HCT116 (cell line): ENCODE data around the gene RAB31. TPM values are rescaled to one million over a fixed set of nuclear protein-coding genes. Genes with fewer than 3 reads are reported as not detected.

Experiments used
- ATAC-seq: fragments of 200-7000 bp; cut with Tn5 transposase; 2 replicates; pipeline ENCODE4 v1.9.1; 2020; ENCODE audit warnings: mild to moderate bottlenecking, moderate library complexity
- BruUV-seq: library from RNA; stranded (reverse); fragments of 400-500 nt; replicated peaks from 2 replicates; lab custom pipeline; 2021; lab: Mats Ljungman, UMichigan
- CTCF ChIA-PET: fragments of 300-600 bp; sonication (Branson Sonifier 250); formaldehyde crosslinking; loops from one replicate; lab custom pipeline; 2021; ENCODE audit warnings: antibody characterized with exemption; lab: Charles Lee
- POLR2A ChIA-PET: fragments of 300-600, 350-600 bp; sonication (Branson Sonifier 250); formaldehyde crosslinking; loops from one replicate; lab custom pipeline; 2021; ENCODE audit warnings: antibody characterized with exemption; lab: Charles Lee
- RAD21 ChIA-PET, 2 experiments: fragments of 300-600 bp; sonication (Branson Sonifier 250); formaldehyde crosslinking; loops; one replicate each; lab custom pipeline; 2023; ENCODE audit warnings: low total read pairs in 2 of 2; ENCODE audit not compliant: uncharacterized antibody in 2 of 2, unreplicated experiment in 2 of 2, low non-redundant PET in 1 of 2; lab: Charles Lee
- DNase-seq: peaks from one replicate; pipeline ENCODE4 v3.0.0-alpha.2; 2010; ENCODE audit warnings: low read depth, low spot score
- H2AFZ ChIP-seq: fragments of 200-600 bp; shearing (Covaris generic), sonication (generic); 2 replicates; pipeline ENCODE4 v1.6.1; 2017; ENCODE audit warnings: low read depth, mixed run types, mixed read lengths, antibody characterized with exemption, low read length; ENCODE audit not compliant: poor library complexity, severe bottlenecking
- H3K27ac ChIP-seq: 2 replicates; pipeline ENCODE4 v1.5.1; 2012; ENCODE audit warnings: low read depth, low read length
- H3K27me3 ChIP-seq: fragments of 200-600 bp; sonication (generic); 2 replicates; pipeline ENCODE4 v1.6.1; 2016; ENCODE audit warnings: mixed run types, low read length, mixed read lengths; ENCODE audit not compliant: insufficient read depth
- H3K36me3 ChIP-seq, 2 experiments: fragments of 200-500 bp in 1 of 2; fragments of 200-600 bp in 1 of 2; sonication (Bioruptor generic) in 1 of 2; sonication (generic) in 1 of 2; 2 replicates each; pipeline versions ENCODE4 v1.5.1 to v1.6.1; 2014 to 2016; ENCODE audit warnings: low read length in 2 of 2, inconsistent platforms in 1 of 2, mixed read lengths in 1 of 2, mixed run types in 1 of 2; ENCODE audit not compliant: insufficient read depth in 2 of 2, control insufficient read depth in 1 of 2
- H3K4me1 ChIP-seq, 2 experiments: fragments of 200-600 bp in 1 of 2; sonication (generic) in 1 of 2; 2 replicates each; pipeline versions ENCODE4 v1.5.1 to v1.6.1; 2012 to 2017; ENCODE audit warnings: low read length in 2 of 2, inconsistent platforms in 1 of 2, mild to moderate bottlenecking in 1 of 2, mixed read lengths in 1 of 2, mixed run types in 1 of 2, moderate library complexity in 1 of 2; ENCODE audit not compliant: insufficient read depth in 2 of 2, control insufficient read depth in 1 of 2
- H3K4me2 ChIP-seq: fragments of 200-600 bp; sonication (generic); 2 replicates; pipeline ENCODE4 v1.6.1; 2017; ENCODE audit warnings: mixed run types, low read length, mixed read lengths
- H3K4me3 ChIP-seq, 2 experiments: fragments of 200-600 bp in 1 of 2; sonication (generic) in 1 of 2; replicated peaks in 1 of 2; 2 replicates each; pipeline ENCODE4 v1.5.1; 2011 to 2016; ENCODE audit warnings: low read length in 2 of 2, control low read depth in 1 of 2, low read depth in 1 of 2, mild to moderate bottlenecking in 1 of 2, mixed read lengths in 1 of 2, mixed run types in 1 of 2
- H3K79me2 ChIP-seq: fragments of 200-600 bp; sonication (generic); 2 replicates; pipeline ENCODE4 v1.6.1; 2017; ENCODE audit warnings: mild to moderate bottlenecking, mixed run types, low read length, moderate library complexity, mixed read lengths; ENCODE audit not compliant: insufficient read depth
- H3K9ac ChIP-seq: fragments of 200-600 bp; sonication (generic); 2 replicates; pipeline ENCODE4 v1.6.1; 2016; ENCODE audit warnings: low read length, mixed read lengths
- H3K9me2 ChIP-seq: fragments of 200-600 bp; sonication (generic), shearing (Covaris generic); 2 replicates; pipeline ENCODE4 v1.6.1; 2017; ENCODE audit warnings: mixed run types, mild to moderate bottlenecking, moderate library complexity; ENCODE audit not compliant: insufficient read depth
- H3K9me3 ChIP-seq, 2 experiments: fragments of 200-500 bp in 1 of 2; fragments of 200-600 bp in 1 of 2; sonication (Bioruptor generic) in 1 of 2; sonication (generic) in 1 of 2; 2 replicates each; pipeline ENCODE4 v1.6.1; 2014 to 2017; ENCODE audit warnings: low read length in 2 of 2, mixed read lengths in 2 of 2, inconsistent platforms in 1 of 2, low read depth in 1 of 2, mild to moderate bottlenecking in 1 of 2, mixed run types in 1 of 2, moderate library complexity in 1 of 2; ENCODE audit not compliant: control insufficient read depth in 1 of 2, insufficient read depth in 1 of 2
- H4K20me1 ChIP-seq: fragments of 200-600 bp; sonication (generic), shearing (Covaris generic); 2 replicates; pipeline ENCODE4 v1.6.1; 2017; ENCODE audit warnings: mixed run types, mild to moderate bottlenecking, moderate library complexity; ENCODE audit not compliant: insufficient read depth
- ELF1 ChIP-seq: IDR thresholded peaks from 2 replicates; pipeline ENCODE4 v1.6.1; 2012; ENCODE audit warnings: low read depth, borderline replicate concordance
- EZH2 ChIP-seq: fragments of 200-600 bp; sonication (generic); IDR thresholded peaks from 2 replicates; pipeline ENCODE4 v1.6.1; 2017; ENCODE audit warnings: antibody characterized with exemption, mixed run types
- JUND ChIP-seq: IDR thresholded peaks from 2 replicates; pipeline ENCODE4 v1.6.1; 2012
- POLR2A ChIP-seq: IDR thresholded peaks from 2 replicates; pipeline ENCODE4 v1.7.0; 2011; ENCODE audit warnings: borderline replicate concordance; ENCODE audit not compliant: insufficient read depth, insufficient read length; ENCODE audit errors: extremely low read depth
- POLR2AphosphoS5 ChIP-seq: IDR thresholded peaks from 2 replicates; pipeline ENCODE4 v1.6.1; 2011; ENCODE audit warnings: mild to moderate bottlenecking, low read depth, low read length, moderate library complexity
- RAD21 ChIP-seq: IDR thresholded peaks from 2 replicates; pipeline ENCODE4 v1.6.1; 2012; ENCODE audit warnings: low read depth, mild to moderate bottlenecking
- REST ChIP-seq: IDR thresholded peaks from 2 replicates; pipeline ENCODE4 v1.6.1; 2012; ENCODE audit warnings: low read depth
- SIN3A ChIP-seq: IDR thresholded peaks from 2 replicates; pipeline ENCODE4 v1.6.1; 2012; ENCODE audit warnings: low read depth
- SP1 ChIP-seq: IDR thresholded peaks from 2 replicates; pipeline ENCODE4 v1.6.1; 2012; ENCODE audit warnings: low read depth
- ZBTB33 ChIP-seq: IDR thresholded peaks from 2 replicates; pipeline ENCODE4 v1.6.1; 2011; ENCODE audit warnings: mild to moderate bottlenecking, low read length, moderate library complexity; ENCODE audit not compliant: insufficient replicate concordance; ENCODE audit errors: extremely low read depth
- ZFX ChIP-seq: fragments of 450-650 bp; IDR thresholded peaks from 2 replicates; pipeline ENCODE4 v1.6.1; 2017
- ZNF274 ChIP-seq: fragments of 200-500 bp; sonication (Bioruptor generic); IDR thresholded peaks from 2 replicates; pipeline ENCODE4 v1.6.1; 2014; ENCODE audit warnings: mild to moderate bottlenecking, low read depth, low read length, inconsistent platforms
- intact Hi-C: fragments of 100-400 bp; cut with micrococcal nuclease; formaldehyde crosslinking; loops from 2 replicates; pipeline ENCODE4 v1.10.0; 2022
- total RNA-seq: library from RNA; stranded (reverse); gene quantifications from one replicate; pipeline ENCODE4 v1.2.1, GENCODE V29; 2021; ENCODE audit not compliant: unreplicated experiment
- TF ChIP-seq, protein P1 (sequence below): IDR thresholded peaks from 2 replicates; pipeline ENCODE4 v1.6.1; 2012

Gene RAB31
- total RNA-seq, 1 experiment from 2014 or later = 46.9 TPM

DNA sequence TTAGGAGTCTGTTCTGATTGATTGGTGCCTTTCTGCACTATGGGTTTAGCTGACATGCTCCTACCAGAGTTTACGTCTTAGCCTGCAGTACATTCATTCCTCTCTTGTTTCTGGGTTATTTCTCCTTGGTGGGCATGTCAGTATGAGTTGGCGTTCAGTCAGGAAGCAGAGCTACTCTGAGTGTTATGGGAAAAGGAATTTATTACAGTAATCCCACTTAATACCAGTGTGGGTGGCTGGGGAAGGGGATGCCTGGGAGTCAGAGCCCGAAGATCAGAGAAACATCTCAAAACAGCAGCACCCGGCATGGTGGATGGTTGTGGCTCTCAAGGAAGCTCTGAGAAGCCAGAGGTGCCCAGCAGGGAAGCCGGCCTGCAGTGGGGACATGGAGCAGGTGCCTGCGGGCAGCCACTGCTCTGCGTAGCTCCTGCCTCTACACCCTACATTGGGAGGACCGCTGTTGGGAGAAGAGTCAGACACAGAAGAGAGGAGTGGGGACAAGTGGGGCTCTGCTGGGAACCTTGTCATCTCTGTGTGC, 48.9 kb downstream of the RAB31 start:
- DNase-seq (no peak), ATAC-seq (no peak)
- H2AFZ ChIP-seq = no peak overlapping the region
- H3K27me3 ChIP-seq = no peaks in the 10 kb centered on the region
- no peaks in the 10 kb centered on the region for H3K79me2 ChIP-seq
- no peaks in the 10 kb centered on the region for H3K9me3 ChIP-seq
- no peak overlapping the region for H3K27ac ChIP-seq
- no peak overlapping the region for H3K9ac ChIP-seq
- H3K36me3 ChIP-seq = no peaks in the 10 kb centered on the region
- CTCF ChIA-PET = no interaction called here
- RAD21 ChIA-PET = no interaction called here
- peaks cover 2 to 11% of the 10 kb centered on the region in 2 experiments; a peak in 1 of 4 replicates for H3K4me1 ChIP-seq
- no peak overlapping the region for H3K4me2 ChIP-seq
- H3K9me2 ChIP-seq = 0 out of 2 replicates have a peak, but pooled peaks cover 3% of the 10 kb centered on the region
- H3K4me3 ChIP-seq = no peak overlapping the region
- TF ChIP-seq REST (no peak), ELF1 (no peak), JUND (no peak), RAD21 (no peak), POLR2A (no peak), EZH2 (no peak), SP1 (no peak), SIN3A (no peak), ZBTB33 (no peak), ZNF274 (no peak), POLR2AphosphoS5 (no peak), ZFX (no peak)
- TF ChIP-seq, protein P1, sequence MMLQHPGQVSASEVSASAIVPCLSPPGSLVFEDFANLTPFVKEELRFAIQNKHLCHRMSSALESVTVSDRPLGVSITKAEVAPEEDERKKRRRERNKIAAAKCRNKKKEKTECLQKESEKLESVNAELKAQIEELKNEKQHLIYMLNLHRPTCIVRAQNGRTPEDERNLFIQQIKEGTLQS = no peak
- no peaks in the 10 kb centered on the region for H4K20me1 ChIP-seq
- POLR2A ChIA-PET = no interaction called here
- intact Hi-C loops = no loop called here
- no TSS peak for BruUV-seq
